GM12891 (cell line): Measurements from ENCODE around the gene RASSF4.

ENCODE experiments used
- DNase-seq: peaks from one replicate; pipeline ENCODE4 v3.0.0; 2011; ENCODE audit warnings: low spot score; ENCODE audit not compliant: insufficient read length
- FAIRE-seq: peaks from 2 replicates; lab custom pipeline; 2011; peaks lifted over from hg19 to GRCh38; lab: Jason Lieb, UNC
- PAX5 ChIP-seq: IDR thresholded peaks from 2 replicates; pipeline ENCODE4 v1.6.1; 2011; ENCODE audit warnings: low read length, moderate library complexity, mild to moderate bottlenecking; ENCODE audit not compliant: insufficient read depth, severe bottlenecking
- POLR2A ChIP-seq: IDR thresholded peaks from 2 replicates; pipeline ENCODE4 v1.6.1; 2011; ENCODE audit warnings: low read depth, low read length, control low read depth
- POLR2AphosphoS5 ChIP-seq: IDR thresholded peaks from 2 replicates; pipeline ENCODE4 v1.6.1; 2011; ENCODE audit warnings: low read depth, low read length, control low read depth
- POU2F2 ChIP-seq: IDR thresholded peaks from 2 replicates; pipeline ENCODE4 v1.6.1; 2011; ENCODE audit warnings: low read depth, mild to moderate bottlenecking, control low read depth, low read length, moderate library complexity
- SPI1 ChIP-seq: IDR thresholded peaks from 2 replicates; pipeline ENCODE4 v1.6.1; 2011; ENCODE audit warnings: low read depth, low read length, control low read depth
- TAF1 ChIP-seq: IDR thresholded peaks from 2 replicates; pipeline ENCODE4 v1.6.1; 2011; ENCODE audit warnings: low read depth, low read length, control low read depth

RASSF4 gene

DNA sequence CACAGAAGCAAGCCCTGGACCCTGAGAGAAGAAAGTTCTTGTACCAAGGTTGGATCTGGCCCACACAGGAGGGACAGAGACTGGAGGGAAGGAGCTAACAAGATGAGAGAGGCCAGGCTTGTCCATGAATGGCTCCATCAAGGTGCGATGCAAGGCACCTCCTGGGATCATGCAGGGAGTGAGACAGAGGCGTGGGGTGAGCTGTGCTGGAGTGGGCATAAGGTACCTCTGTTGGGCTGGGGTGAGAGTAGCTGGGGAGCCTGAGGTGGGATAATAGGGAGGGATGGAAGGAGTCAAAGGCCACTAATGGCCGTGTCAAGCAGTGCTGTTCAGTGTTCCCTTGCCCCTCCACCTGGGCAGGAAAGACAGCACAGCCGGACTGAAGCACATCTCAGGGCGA lies 38.5 kb upstream of the RASSF4 start:
- FAIRE-seq (no peak), DNase-seq (no peak)
- TF ChIP-seq POU2F2: no peak
- no peak for TF ChIP-seq POLR2A
- no peak for TF ChIP-seq PAX5
- TF ChIP-seq POLR2AphosphoS5: no peak
- TF ChIP-seq SPI1: no peak
- no peak for TF ChIP-seq TAF1

DNA sequence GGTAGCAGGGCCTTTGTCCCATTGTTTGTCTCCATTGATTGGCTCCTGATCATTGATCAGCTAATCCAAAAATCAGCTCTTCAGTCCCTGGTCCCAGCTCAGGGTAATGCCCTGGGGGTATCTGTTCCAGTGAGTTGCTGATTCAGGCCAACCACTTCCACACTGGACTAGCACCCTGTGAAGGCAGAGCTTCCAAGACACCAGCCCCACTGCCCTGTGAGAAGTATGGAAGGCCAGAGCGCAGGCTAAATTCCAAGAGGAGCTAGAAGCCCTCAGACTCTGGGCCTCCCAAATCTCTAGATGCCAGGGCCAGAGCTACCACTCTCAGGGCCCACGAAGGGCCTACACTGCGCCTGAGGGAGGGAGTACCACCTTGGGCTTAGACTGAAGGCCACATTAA lies 38.1 kb upstream of the RASSF4 start:
- FAIRE-seq (no peak), DNase-seq (no peak)
- TF ChIP-seq POLR2A (no peak), SPI1 (no peak), POLR2AphosphoS5 (no peak), POU2F2 (no peak), TAF1 (no peak)

DNA sequence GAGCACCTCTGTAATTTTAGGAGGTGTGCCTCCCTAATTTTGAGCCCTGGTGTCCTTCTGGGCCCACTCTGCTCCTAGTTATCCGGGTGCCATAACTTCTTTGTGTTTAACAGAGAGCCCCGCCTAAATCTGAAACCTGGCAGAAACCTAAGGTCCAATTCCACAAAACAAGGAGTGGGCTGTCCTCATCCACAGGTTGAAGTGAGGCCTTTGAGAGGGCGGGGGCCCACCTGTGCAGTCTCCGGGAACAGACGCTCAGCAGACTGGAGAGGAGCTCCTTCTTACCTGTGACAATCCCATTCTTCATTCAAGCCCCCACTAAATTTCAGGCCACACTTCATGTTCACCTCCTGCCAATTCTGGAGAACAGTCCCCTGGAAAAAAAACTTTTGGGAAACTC lies 37.6 kb upstream of the RASSF4 start:
- no peak for FAIRE-seq
- no peak for DNase-seq
- TF ChIP-seq PAX5: no peak

DNA sequence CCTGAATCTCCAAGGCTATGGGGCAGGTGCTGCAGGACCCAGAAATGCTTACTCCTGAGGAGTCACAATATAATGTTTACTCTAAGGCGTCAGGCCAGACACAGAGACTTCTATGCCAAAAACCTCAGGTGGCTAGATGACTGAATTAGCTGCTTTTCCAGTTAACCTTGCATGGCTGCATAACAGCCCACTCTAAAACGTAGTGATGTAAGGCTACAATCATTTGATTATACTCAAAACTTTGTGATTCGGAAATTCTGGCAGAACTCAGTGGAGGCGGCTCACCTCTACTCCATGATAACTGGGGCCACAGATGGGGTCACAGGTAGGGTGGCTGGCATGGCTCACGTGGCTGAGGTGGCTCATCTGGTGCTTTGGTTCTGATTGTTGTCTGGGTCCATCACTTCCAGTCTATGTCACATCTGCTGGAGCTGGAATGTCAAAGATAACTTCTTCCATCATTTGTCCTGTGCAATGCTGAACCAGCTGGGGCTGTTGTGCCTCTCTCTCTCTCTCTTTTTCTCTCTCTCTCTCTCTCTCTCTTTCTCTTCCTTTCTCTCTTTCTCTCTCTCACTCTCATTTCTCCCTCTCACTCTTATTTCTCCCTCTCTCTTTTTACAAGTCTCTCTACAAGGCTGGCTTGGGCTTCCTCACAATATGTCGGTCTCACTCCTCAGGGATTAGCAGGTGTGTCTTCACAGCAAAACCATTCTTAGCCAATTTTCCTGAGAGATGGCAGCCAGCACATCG lies 36.6 kb upstream of the RASSF4 start:
- no peak for TF ChIP-seq POLR2A
- TF ChIP-seq PAX5: no peak
- TF ChIP-seq SPI1: no peak
- DNase-seq: no peak
- FAIRE-seq: no peak

DNA sequence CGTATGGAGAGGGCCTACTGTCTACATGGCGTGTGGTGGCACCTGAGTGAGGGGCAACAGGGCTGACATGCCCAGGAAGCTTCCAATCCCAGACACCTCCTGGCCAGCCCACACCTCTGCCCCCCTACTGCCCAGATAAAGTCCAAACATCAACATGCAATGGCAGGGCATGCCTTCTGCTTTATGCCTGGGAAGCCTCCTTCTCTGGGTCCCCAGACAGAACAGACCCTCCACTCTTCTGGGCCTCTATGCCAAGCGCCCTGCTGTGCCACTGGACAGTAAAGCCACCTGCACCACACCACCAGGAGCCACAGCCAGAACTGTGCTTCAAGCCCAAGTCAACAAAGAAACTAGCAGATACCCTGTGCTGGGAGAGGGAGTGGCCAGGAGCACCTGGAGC lies 36.0 kb upstream of the RASSF4 start:
- FAIRE-seq: no peak
- TF ChIP-seq TAF1 (no peak), PAX5 (no peak), POLR2AphosphoS5 (no peak), SPI1 (no peak), POLR2A (no peak), POU2F2 (no peak)
- DNase-seq: no peak

DNA sequence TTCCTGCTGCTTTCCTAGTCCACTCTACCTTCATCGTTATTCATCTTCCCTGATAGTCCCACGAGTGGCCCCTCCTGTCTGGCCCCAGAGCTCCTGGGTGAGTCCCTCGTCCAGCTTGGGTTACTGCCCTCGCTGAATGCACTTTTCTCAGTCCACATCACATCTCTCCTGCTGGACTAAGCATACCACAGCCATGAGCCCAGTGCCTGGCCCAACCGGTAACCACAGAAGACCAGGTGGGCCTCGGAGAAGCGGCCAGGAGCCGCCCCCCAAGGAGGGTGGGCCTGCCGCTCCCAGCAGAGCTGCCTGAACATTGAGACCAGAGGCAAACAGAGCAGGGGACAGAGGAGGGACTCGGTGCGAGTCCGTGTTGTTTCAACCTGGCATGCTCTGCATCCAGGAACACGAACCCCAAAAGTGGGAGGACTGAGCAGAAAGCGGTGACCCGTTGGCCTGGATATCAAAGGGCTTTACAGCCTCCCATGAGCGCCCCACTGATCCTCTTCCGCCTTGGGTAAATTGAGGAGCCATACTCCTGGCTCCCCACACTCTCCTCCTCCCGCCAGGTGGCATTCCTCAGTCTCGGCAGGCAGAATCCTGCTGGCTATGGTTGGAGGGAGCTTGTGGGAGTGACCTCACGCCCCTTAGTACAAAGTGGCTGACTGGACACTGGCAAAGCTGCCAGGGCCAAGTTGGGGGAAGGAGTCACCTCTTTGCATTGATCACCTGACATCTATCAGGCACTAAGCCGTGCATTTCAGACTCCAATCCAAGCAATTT lies 35.2 kb upstream of the RASSF4 start:
- TF ChIP-seq POLR2A: no peak
- TF ChIP-seq POU2F2: no peak
- TF ChIP-seq PAX5: no peak
- TF ChIP-seq POLR2AphosphoS5: no peak
- TF ChIP-seq SPI1: no peak
- TF ChIP-seq TAF1: no peak
- FAIRE-seq (no peak), DNase-seq (no peak)

DNA sequence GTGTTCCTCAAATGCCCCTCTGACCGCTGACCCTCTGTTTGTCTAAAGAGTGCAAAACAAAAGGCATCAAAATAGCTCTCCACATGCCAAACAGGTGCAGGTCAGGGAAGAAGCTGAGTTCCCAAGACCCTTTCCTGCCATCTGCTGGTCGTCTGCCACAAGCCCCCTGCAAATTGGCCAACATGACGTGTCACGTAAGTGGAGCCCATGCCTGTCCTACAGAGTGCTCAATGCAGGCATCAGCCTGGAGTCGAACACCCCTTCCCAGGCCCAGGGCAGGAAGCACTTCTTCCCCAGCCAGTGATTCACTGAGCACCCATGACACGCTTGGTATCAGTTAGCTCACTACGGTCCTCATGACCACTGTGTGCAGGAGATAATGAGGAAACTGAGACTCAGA lies 34.4 kb upstream of the RASSF4 start:
- TF ChIP-seq TAF1: no peak
- TF ChIP-seq POLR2AphosphoS5: no peak
- no peak for TF ChIP-seq PAX5
- no peak for TF ChIP-seq POLR2A
- no peak for TF ChIP-seq POU2F2
- no peak for TF ChIP-seq SPI1
- DNase-seq (no peak), FAIRE-seq (no peak)

DNA sequence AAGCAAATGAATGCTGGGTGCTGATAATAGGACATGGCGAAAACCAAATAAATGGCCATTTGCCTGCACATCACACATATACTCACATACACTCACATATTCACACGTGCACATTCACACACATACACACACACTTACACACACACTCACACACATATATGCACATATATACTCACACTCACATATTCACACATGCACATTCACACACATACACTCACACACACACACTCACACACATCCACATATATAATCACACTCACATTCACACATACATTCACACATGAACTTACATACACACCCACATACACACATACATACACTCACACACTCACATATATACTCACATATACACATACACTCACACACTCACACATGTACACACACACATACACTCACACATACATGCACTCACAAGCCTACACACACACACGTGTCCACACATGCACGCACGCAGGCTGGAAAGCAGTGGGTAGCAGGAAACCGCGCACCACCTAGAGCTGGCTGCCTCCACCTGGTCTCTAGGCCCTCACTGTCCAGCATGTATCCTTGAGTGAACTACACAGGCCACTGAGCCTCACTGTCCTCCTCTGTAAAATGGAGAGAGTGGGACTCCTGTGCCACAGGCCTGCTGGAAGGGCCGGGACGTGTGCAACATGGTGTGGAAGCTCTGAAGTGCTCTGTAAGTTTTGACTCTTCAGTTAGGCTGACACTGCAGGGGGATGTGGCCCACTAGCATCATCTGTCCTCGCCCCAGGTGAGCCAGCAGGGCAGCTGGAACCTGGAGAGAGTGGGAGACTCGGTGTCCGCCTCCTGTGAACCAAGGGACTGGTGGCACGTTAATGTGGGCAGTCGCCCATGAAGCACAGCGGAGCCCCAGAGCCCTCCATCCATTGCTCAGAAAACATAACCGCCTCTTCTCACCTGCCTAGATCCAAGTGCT lies 33.5 kb upstream of the RASSF4 start:
- FAIRE-seq (peak; percentile 71), DNase-seq (no peak)
- TF ChIP-seq SPI1: no peak
- TF ChIP-seq POLR2A: no peak
- no peak for TF ChIP-seq PAX5
- no peak for TF ChIP-seq POU2F2
- no peak for TF ChIP-seq TAF1
- TF ChIP-seq POLR2AphosphoS5: no peak

DNA sequence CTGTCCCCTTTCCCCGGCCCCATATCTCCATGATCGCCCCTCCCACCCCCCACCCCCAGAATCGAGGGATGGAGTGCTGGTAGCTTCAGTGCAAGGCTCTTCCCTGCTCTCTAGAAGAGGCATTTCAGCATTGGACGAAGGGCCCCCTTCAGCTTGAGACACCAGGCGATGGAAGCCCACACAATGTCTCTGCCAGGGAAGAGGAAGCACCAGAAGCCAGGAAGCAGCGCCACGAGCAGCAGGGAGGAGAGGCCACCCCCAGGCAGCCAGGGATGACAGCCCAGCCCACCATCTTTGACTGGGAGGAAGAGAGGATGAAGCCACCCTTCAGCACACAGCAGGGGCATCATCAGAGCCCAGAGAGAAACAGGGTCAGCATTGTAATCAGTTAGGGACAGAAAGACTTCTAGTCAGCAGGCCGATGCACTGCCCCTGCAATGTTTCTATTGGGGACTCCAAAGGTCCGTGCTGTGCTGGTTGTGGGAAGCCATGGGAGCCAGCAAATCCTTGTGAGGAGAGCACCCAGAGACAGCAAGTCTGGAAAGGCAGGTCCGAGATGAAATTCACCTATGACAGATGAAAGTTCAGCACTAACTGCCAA lies 32.8 kb upstream of the RASSF4 start:
- TF ChIP-seq POLR2AphosphoS5 (no peak), SPI1 (no peak), POU2F2 (no peak), POLR2A (no peak), PAX5 (no peak), TAF1 (no peak)
- no peak for DNase-seq
- FAIRE-seq: no peak
